ENCODE results near the gene NELFCD. TPM values are rescaled to one million over a fixed set of nuclear protein-coding genes. Genes with fewer than 3 reads are reported as not detected.
"Not testable (repeated sequence)": the region's sequence is repeated elsewhere in the genome, so short reads cannot be mapped to it uniquely, and the experiment has no call there.

The NELFCD gene, protein sequence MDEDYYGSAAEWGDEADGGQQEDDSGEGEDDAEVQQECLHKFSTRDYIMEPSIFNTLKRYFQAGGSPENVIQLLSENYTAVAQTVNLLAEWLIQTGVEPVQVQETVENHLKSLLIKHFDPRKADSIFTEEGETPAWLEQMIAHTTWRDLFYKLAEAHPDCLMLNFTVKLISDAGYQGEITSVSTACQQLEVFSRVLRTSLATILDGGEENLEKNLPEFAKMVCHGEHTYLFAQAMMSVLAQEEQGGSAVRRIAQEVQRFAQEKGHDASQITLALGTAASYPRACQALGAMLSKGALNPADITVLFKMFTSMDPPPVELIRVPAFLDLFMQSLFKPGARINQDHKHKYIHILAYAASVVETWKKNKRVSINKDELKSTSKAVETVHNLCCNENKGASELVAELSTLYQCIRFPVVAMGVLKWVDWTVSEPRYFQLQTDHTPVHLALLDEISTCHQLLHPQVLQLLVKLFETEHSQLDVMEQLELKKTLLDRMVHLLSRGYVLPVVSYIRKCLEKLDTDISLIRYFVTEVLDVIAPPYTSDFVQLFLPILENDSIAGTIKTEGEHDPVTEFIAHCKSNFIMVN
- 64.2 and 64.8 TPM in 2 replicates for total RNA-seq (2014; rRNA removed; shearing (Covaris generic); ENCODE audit: low replicate concordance)

DNA sequence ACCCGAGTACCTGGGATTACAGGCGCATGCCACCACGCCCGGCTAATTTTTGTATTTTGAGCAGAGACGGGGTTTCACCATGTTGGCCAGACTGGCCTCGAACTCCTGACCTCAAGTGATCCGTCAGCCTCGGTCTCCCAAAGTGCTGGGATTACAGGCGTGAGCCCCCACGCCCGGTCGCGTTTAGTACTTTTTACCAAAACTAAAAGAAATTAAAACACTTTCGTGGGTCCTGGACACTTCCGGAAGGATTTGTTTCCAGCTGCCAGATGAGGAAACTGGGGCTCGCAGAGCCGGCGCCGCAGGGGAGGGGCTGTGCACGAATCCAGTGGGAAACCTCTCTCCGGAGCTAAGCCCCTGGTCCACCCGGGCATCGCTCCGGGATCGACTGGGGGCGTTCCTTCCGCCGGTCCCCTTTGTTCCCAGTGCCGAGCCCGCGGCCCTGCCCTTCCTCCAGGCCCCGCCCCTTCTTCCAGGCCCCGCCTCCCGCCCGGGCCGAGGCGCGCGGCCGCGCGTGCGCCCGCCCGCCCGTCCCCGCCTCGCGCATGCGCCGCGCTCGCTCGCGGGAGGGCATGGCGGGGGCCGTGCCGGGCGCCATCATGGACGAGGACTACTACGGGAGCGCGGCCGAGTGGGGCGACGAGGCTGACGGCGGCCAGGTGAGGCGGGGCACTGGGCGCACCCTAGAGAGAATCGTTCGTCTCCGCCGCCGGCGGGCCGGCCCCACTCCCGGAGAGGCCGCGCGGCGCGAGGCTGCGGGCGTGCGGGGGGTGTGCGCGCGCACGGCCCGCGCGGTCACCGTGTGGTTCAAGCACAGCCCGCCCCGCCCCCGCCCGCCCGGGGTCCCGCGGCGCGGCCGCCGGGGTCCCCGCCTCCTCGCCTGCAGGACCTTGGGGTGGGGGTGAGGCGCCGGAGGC, at the start of gene NELFCD:
Gene NELFCD (plus strand): TSS at position 546 of the 917 bp plus-strand sequence. CDS start 54 bp downstream, at position 600.
- in situ Hi-C loops (cut with HindIII; ENCODE audit: low pct_unique_long_range_greater_than_20kb, low sequenced_read_pairs), result no loop called here

GRCh38 chr20:58932170-58932569, 48.9 kb upstream of the NELFCD start:
- in situ Hi-C loops (cut with HindIII; ENCODE audit: low pct_unique_long_range_greater_than_20kb, low sequenced_read_pairs), result no loop called here
- no peak for DNase-seq (ENCODE audit: low read depth)

More for the DNA sequence above, at the start of gene NELFCD:
- peak; percentile 86 for DNase-seq (ENCODE audit: low read depth)

DNA sequence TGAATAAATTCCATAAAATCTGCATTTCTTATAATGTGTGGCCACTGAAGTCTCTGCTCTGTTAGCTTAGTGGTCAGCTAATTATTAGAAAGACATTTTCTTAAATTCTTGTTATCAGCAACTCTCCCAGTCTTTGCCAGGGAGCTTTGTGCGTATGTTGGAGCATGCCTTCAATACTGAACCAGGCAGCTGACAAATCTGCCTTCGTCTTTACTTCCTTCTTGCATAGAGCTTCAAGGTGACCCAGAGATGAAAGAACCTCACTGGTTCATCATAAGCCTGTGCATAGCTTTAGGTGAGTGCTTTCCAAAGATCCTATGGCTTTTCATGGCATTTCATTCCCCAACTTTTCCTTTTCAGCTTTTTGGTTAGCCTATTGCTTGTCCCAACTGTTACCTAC, 43.0 kb upstream of the NELFCD start:
- DNase-seq (ENCODE audit: low read depth), result no peak
- in situ Hi-C loops (cut with HindIII; ENCODE audit: low pct_unique_long_range_greater_than_20kb, low sequenced_read_pairs), result no loop called here

DNA sequence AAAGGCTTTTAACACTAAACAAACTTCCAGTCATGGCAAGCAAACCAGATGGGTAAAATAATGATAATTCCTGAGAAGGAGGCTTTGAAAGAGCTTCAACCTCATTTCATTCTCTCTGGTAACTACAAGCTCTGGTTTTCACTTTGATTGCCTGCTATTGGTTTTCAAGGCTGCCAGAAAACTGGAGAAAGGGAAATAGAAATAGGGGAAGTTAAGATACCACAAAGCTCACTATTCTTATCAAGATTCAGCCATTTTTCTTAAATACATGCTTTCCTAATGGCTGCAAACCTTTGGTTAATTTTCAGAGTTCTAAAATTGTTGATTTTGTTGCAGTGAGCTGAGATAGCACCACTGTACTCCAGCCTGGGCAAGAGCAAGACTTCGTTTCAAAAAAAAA, 42.5 kb upstream of the NELFCD start:
- DNase-seq (ENCODE audit: low read depth), result no peak
- in situ Hi-C loops (cut with HindIII; ENCODE audit: low pct_unique_long_range_greater_than_20kb, low sequenced_read_pairs), result no loop called here

GRCh38 chr20:58941471-58941870, 39.6 kb upstream of the NELFCD start:
- no peak for DNase-seq (ENCODE audit: low read depth)

DNA sequence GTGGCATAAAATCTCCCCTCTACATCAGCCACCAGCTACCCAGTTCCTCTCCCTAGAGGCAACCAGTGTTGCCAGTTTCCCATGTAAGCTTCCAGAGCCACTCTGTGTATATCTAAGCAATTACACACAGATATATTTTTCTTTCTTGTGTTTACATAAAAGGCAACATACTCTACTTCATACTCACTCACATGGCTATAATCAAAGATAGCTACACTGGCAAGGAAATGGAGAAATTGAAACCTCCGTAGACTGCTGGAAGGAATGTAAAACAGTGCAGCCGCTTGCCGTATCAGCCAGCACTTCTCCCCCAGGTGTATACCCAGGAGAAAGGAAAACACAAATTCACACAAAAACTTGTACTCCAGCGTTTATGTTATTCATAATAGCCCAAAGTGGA, 38.5 kb upstream of the NELFCD start:
- no peak for DNase-seq (ENCODE audit: low read depth)
- in situ Hi-C loops (cut with HindIII; ENCODE audit: low pct_unique_long_range_greater_than_20kb, low sequenced_read_pairs), result no loop called here

More at GRCh38 chr20:58941471-58941870, 39.6 kb upstream of the NELFCD start:
- in situ Hi-C loops (cut with HindIII; ENCODE audit: low pct_unique_long_range_greater_than_20kb, low sequenced_read_pairs), result no loop called here

- in situ Hi-C loops (cut with HindIII; ENCODE audit: low pct_unique_long_range_greater_than_20kb, low sequenced_read_pairs), result no loop called here
These were observed 36.4 kb upstream of the NELFCD start for GRCh38 chr20:58944610-58945009.

GRCh38 chr20:58945965-58946631, 35.0 kb upstream of the NELFCD start:
- DNase-seq (ENCODE audit: low read depth), result no peak
- in situ Hi-C loops (cut with HindIII; ENCODE audit: low pct_unique_long_range_greater_than_20kb, low sequenced_read_pairs), result no loop called here

More at GRCh38 chr20:58944610-58945009, 36.4 kb upstream of the NELFCD start:
- DNase-seq (ENCODE audit: low read depth), result no peak

- in situ Hi-C loops (cut with HindIII; ENCODE audit: low pct_unique_long_range_greater_than_20kb, low sequenced_read_pairs); DNase-seq (ENCODE audit: low read depth): not testable (repeated sequence)
These were observed 33.2 kb upstream of the NELFCD start for GRCh38 chr20:58947797-58948388.

- DNase-seq (ENCODE audit: low read depth), result no peak
- in situ Hi-C loops (cut with HindIII; ENCODE audit: low pct_unique_long_range_greater_than_20kb, low sequenced_read_pairs), result no loop called here
These were observed 30.5 kb upstream of the NELFCD start for GRCh38 chr20:58950603-58951002.

DNA sequence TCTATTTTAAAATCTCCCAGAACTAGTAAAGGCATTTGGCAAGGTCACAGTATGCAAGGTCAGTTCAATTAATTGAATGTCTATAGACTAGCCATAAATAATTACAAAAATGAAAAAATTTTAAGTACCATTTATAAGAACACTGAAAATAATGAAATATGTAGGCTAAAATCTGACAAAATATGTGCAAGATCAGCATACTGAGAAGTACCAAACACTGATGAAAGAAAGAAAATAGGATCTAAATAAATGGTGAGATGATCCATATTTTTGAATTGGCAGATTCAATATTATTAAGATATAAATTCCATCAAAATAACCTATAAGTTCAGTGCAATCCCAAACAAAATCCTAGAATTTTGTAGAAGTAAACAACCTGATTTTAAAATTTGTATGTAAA, 28.0 kb upstream of the NELFCD start:
- no peak for DNase-seq (ENCODE audit: low read depth)
- in situ Hi-C loops (cut with HindIII; ENCODE audit: low pct_unique_long_range_greater_than_20kb, low sequenced_read_pairs), result no loop called here

DNA sequence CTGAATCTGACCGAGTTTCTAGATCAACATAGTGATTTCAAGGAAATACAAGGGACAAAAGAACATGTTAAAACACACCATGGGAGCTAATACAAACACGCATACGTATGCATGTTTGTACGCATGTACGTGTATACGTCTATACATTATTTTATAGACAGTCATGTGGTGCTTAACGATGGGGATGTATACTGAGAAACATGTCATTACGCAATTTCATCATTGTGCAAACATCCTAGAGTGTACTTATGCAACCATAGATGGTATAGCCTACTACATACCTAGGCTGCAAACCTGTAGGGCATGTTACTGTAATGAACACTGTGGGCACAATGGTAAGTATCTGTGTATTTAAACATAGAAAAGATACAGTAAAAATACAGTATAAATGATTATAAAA, 25.0 kb upstream of the NELFCD start:
- in situ Hi-C loops (cut with HindIII; ENCODE audit: low pct_unique_long_range_greater_than_20kb, low sequenced_read_pairs), result no loop called here
- DNase-seq (ENCODE audit: low read depth), result no peak

DNA sequence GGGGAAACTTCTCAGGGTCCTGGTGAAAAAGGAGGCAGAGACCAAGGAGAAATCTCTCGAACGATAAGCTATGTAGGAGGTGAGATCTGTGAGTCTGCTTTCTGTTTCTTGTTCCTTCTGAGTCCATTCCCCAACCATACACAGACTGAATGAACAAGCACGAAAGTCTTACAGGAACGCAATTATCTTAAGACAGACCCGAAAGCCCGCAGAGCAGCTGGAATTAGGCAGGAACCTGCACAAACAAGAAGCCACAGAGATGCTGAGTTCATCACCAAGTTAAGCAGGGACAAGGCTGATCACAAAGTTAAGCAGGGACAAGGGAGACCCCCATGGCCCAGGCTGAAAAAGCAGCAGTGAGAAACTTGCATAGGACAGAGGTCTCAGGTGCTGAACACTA, 21.4 kb upstream of the NELFCD start:
- in situ Hi-C loops (cut with HindIII; ENCODE audit: low pct_unique_long_range_greater_than_20kb, low sequenced_read_pairs), result no loop called here
- DNase-seq (ENCODE audit: low read depth), result no peak

GRCh38 chr20:58963060-58963584, 17.9 kb upstream of the NELFCD start:
- in situ Hi-C loops (cut with HindIII; ENCODE audit: low pct_unique_long_range_greater_than_20kb, low sequenced_read_pairs), result no loop called here
- DNase-seq (ENCODE audit: low read depth), result no peak

- DNase-seq (ENCODE audit: low read depth); in situ Hi-C loops (cut with HindIII; ENCODE audit: low pct_unique_long_range_greater_than_20kb, low sequenced_read_pairs): not testable (repeated sequence)
These were observed 17.1 kb upstream of the NELFCD start for GRCh38 chr20:58963922-58964321.

DNA sequence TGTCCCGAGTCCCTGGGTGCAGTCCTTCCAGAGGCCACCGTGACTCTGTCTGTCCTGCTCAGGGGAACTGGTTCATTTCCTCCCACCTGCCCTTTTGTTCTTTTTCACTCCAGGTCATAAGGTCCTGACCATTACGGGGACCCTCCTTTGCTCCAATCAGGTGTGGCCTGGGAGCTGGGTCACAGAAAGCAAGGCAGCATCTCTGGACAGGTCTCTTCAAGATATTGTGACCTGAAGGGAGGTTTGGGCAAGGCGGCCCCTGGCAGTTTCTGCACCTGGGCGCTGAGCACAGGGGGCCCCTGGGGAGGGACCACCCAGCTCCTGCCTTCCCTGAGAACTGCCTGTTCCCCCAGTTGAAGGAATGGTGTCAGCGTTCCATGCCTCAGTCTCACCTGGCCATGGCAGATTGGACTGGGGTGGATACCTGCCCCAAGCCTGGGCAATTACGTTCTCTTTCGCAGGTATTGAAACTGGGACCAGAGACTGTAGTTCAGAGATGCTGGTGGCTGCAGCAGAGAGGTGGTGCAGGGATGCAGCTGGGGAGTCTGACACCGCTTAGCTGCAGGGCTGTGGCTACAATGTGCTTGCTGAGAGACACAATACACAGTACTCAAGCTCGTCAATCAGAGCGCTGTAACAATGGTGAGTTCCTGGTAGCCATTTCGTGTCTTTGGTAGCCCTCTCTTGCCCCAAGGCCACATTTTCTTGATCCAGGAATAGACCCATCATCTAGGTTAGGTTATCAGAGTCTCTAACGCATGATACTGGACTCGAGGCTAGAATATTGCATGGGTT, 15.6 kb upstream of the NELFCD start:
- in situ Hi-C loops (cut with HindIII; ENCODE audit: low pct_unique_long_range_greater_than_20kb, low sequenced_read_pairs), result no loop called here
- DNase-seq (ENCODE audit: low read depth), result no peak
